ENCODE data around the gene PLXNB2. TPM values are rescaled to one million over a fixed set of nuclear protein-coding genes. Genes with fewer than 3 reads are reported as not detected.

Gene PLXNB2
- total RNA-seq, 4 donors from 2014 or later: 105 to 199 (median 155) TPM

- H3K4me3 ChIP-seq (ENCODE audit: low read depth, poor library complexity, severe bottlenecking): no peak overlapping the region
- DNase-seq (ENCODE audit: low spot score in 2 of 2): no peak
- TF ChIP-seq CTCF (IDR thresholded peaks at IDR 0.05) (no peak), POLR2A (IDR thresholded peaks at IDR 0.05) (no peak)
- intact Hi-C loops (cut with DNase I; ENCODE audit: low total_unique reads): no loop called here
- 93 to 95% methylated on average over 21 to 25 of the region's 25 CpGs for WGBS, 2 donors
Measured at GRCh38 chr22:50227579-50228215, 79.7 kb downstream of the PLXNB2 start.

- no peak for DNase-seq (ENCODE audit: low spot score in 2 of 2)
- TF ChIP-seq POLR2A (IDR thresholded peaks at IDR 0.05): no peak
- no peak for TF ChIP-seq CTCF (IDR thresholded peaks at IDR 0.05)
- no peak overlapping the region for H3K4me3 ChIP-seq (ENCODE audit: low read depth, poor library complexity, severe bottlenecking)
- intact Hi-C loops (cut with DNase I; ENCODE audit: low total_unique reads): no loop called here
- WGBS, 2 donors: 96% methylated on average over 4 to 17 of the region's 18 CpGs
Measured at GRCh38 chr22:50226875-50227165, 80.6 kb downstream of the PLXNB2 start.

- DNase-seq (ENCODE audit: low spot score in 2 of 2): no peak
- intact Hi-C loops (cut with DNase I; ENCODE audit: low total_unique reads): no loop called here
- WGBS, 2 donors: 91% methylated on average over 28 to 31 of the region's 31 CpGs
- no peak overlapping the region for H3K4me3 ChIP-seq (ENCODE audit: low read depth, poor library complexity, severe bottlenecking)
- TF ChIP-seq POLR2A (IDR thresholded peaks at IDR 0.05) (no peak), CTCF (IDR thresholded peaks at IDR 0.05) (no peak)
Measured at GRCh38 chr22:50226063-50226874, 81.2 kb downstream of the PLXNB2 start.

- no peak for DNase-seq (ENCODE audit: low spot score in 2 of 2)
- intact Hi-C loops (cut with DNase I; ENCODE audit: low total_unique reads): no loop called here
- WGBS, 2 donors: 84 to 90% methylated on average over 17 to 23 of the region's 24 CpGs
- no peak overlapping the region for H3K4me3 ChIP-seq (ENCODE audit: low read depth, poor library complexity, severe bottlenecking)
- TF ChIP-seq POLR2A (IDR thresholded peaks at IDR 0.05) (no peak), CTCF (IDR thresholded peaks at IDR 0.05) (no peak)
Measured at GRCh38 chr22:50225200-50225969, 82.1 kb downstream of the PLXNB2 start.

Other genes starting within 250 kb of the PLXNB2 start
- gene TTLL8, start 249.3 kb downstream of the PLXNB2 start, total RNA-seq: not detected
- gene MLC1, start 222.2 kb downstream of the PLXNB2 start, total RNA-seq: 1 to 10 TPM in 2 of 4 donors, under 1 TPM in 2; 0.15 to 2.1 (median 1.0) TPM
- 1 to 10 TPM in 2 of 4 donors, under 1 TPM in 1, not detected in 1; 0.13 to 1.7 (median 1.6) TPM for gene MOV10L1, start 217.6 kb downstream of the PLXNB2 start, total RNA-seq
- gene PANX2, start 136.9 kb downstream of the PLXNB2 start, total RNA-seq: 1 to 10 TPM; 1.4 to 4.3 (median 1.8) TPM
- gene TRABD, start 121.7 kb downstream of the PLXNB2 start, total RNA-seq: 10 to 100 TPM; 31.5 to 62.7 (median 46.4) TPM
- 10 to 100 TPM; 33.3 to 52.3 (median 43.1) TPM for gene SELENOO, start 106.6 kb downstream of the PLXNB2 start, total RNA-seq
- gene TUBGCP6, start 62.6 kb downstream of the PLXNB2 start, total RNA-seq: 10 to 100 TPM; 37.1 to 67.0 (median 52.5) TPM
- 10 to 100 TPM; 36.4 to 60.7 (median 45.7) TPM for gene HDAC10, start 56.4 kb downstream of the PLXNB2 start, total RNA-seq
- 1 to 10 TPM in 3 of 4 donors, under 1 TPM in 1; 0.99 to 3.5 (median 1.8) TPM for gene MAPK12, start 46.0 kb downstream of the PLXNB2 start, total RNA-seq
- gene MAPK11, start 37.3 kb downstream of the PLXNB2 start, total RNA-seq: 1 to 10 TPM in 3 of 4 donors, under 1 TPM in 1; 0.65 to 8.1 (median 2.9) TPM
- 1 to 10 TPM in 3 of 4 donors, under 1 TPM in 1; 0.97 to 8.8 (median 6.5) TPM for gene DENND6B, start 19.4 kb upstream of the PLXNB2 start, total RNA-seq
- 10 to 100 TPM; 32.0 to 56.3 (median 50.9) TPM for gene PPP6R2, start 35.7 kb upstream of the PLXNB2 start, total RNA-seq
- gene SBF1, start 167.4 kb upstream of the PLXNB2 start, total RNA-seq: 100 to 1,000 TPM in 2 of 4 donors, 10 to 100 TPM in 2; 70.8 to 123 (median 87.2) TPM
- gene ADM2, start 173.9 kb upstream of the PLXNB2 start, total RNA-seq: under 1 TPM in 3 of 4 donors, not detected in 1; 0.19 to 0.56 (median 0.52) TPM
- not detected for gene MIOX, start 179.2 kb upstream of the PLXNB2 start, total RNA-seq
- 10 to 100 TPM; 34.8 to 47.2 (median 38.8) TPM for gene LMF2, start 200.1 kb upstream of the PLXNB2 start, total RNA-seq
- 10 to 100 TPM; 40.7 to 54.3 (median 41.5) TPM for gene NCAPH2, start 200.6 kb upstream of the PLXNB2 start, total RNA-seq
- gene SCO2, start 218.0 kb upstream of the PLXNB2 start, total RNA-seq: 1 to 10 TPM; 1.5 to 9.4 (median 4.4) TPM
- gene TYMP, start 222.4 kb upstream of the PLXNB2 start, total RNA-seq: 10 to 100 TPM; 23.6 to 63.3 (median 33.5) TPM
- gene KLHDC7B, start 238.3 kb upstream of the PLXNB2 start, total RNA-seq: under 1 TPM in 2 of 4 donors, not detected in 2; 0.07 to 0.10 TPM

All from lower leg skin (tissue), 4 donors.